ENCODE data around the gene EFL1.

The EFL1 gene

DNA sequence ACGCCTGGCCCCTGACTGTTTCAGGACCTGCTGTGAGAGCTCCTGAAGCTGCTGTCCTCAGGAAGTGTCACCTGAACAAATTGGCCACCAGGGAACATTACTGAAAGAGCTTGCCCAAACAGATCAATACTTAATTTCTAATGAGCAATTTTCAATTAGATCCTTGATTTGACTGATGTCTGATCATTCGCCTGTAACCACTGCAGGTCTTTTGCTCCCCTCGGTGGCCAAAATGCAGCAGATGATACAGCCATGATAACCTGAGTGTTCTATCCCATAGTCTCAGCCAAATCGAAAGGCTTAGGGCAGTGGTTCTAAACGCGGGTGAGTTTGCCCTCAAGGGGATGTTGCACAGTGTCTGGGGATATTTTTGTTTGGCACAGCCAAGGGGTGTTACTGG is 159.1 kb downstream of the EFL1 start:
- TF ChIP-seq, protein P1, sequence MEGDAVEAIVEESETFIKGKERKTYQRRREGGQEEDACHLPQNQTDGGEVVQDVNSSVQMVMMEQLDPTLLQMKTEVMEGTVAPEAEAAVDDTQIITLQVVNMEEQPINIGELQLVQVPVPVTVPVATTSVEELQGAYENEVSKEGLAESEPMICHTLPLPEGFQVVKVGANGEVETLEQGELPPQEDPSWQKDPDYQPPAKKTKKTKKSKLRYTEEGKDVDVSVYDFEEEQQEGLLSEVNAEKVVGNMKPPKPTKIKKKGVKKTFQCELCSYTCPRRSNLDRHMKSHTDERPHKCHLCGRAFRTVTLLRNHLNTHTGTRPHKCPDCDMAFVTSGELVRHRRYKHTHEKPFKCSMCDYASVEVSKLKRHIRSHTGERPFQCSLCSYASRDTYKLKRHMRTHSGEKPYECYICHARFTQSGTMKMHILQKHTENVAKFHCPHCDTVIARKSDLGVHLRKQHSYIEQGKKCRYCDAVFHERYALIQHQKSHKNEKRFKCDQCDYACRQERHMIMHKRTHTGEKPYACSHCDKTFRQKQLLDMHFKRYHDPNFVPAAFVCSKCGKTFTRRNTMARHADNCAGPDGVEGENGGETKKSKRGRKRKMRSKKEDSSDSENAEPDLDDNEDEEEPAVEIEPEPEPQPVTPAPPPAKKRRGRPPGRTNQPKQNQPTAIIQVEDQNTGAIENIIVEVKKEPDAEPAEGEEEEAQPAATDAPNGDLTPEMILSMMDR (IDR thresholded peaks at IDR 0.05) = peak; percentile 24; the same call in 1 of the 2 replicates

- TF ChIP-seq, protein P1 (IDR thresholded peaks at IDR 0.05) = no peak
These were observed 162.2 kb downstream of the EFL1 start for GRCh38 chr15:82100111-82100929.

DNA sequence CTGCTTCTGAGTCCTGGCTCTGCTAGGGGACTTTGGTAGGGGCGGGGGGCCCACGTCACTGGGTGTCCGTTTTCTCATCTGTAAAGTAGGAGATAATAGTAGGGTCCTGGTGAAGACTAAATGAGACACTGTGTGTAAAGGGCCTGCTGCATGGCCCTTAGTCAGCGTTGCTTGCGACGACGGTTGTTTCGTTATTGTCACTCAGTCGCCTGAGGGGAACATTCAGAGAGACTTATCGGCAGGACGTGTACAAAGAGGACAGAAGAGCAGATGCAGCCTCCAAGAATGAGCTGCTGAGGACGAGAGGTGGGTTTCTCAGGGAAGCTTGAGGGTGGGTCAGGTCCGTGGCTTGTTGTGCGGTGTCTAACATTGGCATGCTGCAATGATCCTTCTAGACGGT is 163.9 kb downstream of the EFL1 start:
- TF ChIP-seq, protein P1 (IDR thresholded peaks at IDR 0.05) = no peak

DNA sequence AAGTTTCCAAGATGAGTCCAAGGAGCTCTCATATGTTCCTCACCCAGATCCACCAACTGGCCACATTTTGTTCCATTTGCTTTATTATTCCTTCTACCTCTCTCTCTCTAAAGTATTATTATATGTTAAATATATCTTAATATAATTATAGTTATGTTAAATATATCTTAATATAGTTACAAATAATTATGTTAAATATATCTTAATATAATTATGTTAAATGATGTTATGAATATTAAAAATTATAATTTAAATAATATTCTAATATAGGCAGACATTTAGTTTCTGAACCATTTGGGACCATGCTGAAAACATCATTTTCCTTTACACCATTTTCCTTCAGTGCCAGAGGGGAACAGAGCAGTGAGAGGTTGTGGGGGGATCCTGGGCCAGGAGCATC is 166.7 kb downstream of the EFL1 start:
- TF ChIP-seq, protein P1 (IDR thresholded peaks at IDR 0.05) = no peak

DNA sequence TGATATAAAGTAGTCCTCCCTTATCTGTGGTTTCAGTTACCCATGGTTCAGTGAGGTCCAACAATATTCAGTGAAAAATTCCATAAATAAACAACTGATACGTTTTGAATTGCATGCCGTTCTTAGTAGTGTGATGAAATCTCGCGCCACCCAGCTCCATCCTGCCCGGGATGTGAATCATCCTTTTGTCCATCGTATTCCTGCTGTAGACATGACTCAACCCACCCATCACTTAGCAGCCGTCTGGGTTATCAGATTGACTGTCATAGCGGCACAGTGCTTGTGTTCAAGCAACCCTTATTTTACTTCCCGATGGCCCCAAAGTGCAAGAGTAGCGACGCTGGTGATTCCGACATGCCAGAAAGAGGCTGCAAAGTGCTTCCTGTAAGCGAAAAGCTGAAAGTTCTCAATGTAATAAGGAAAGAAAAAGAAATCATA is 168.7 kb downstream of the EFL1 start:
- TF ChIP-seq, protein P1 (IDR thresholded peaks at IDR 0.05) = no peak

DNA sequence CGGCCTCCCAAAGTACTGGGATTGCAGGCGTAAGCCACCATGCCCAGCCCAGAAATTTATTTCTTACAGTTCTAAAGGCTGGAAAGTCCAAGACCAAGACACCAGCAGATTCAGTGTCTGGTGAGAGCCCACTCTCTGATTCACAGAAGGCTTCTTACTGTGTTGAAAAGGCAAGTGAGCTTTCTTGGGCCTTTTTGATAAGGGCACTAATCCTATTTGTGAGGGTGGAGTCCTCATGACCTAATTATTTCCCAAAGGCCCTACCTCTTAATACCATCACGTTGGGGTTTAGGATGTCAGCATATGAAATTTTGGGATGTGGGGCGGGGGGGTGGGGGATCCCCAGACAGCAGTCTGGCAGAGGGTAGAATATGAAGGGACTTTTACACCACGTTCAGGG is 169.2 kb downstream of the EFL1 start:
- TF ChIP-seq, protein P1 (IDR thresholded peaks at IDR 0.05) = no peak

GRCh38 chr15:82091636-82092140 is 170.8 kb downstream of the EFL1 start:
- TF ChIP-seq, protein P1 (IDR thresholded peaks at IDR 0.05) = no peak

All from LNCAP (cell line).